ENCODE measurements around the gene ANKRD39. TPM values are rescaled to one million over a fixed set of nuclear protein-coding genes. Genes with fewer than 3 reads are reported as not detected.

Gene ANKRD39
- total and polyA plus RNA-seq, 7 donors = 19.2 to 101 (median 53.3) TPM

GRCh38 chr2:96843538-96844268 is 14.1 kb downstream of the ANKRD39 start, which contains the start of gene ANKRD23:
Gene ANKRD23, minus strand, starts transcription at chr2:96844021. Its CDS starts 29 bp downstream, at chr2:96843992.
- H3K9me3 ChIP-seq = no peaks in the 10 kb centered on the region
- no peaks in the 10 kb centered on the region for H3K27me3 ChIP-seq (ENCODE audit: insufficient read depth in 3 of 3, low read length in 2 of 3)
- WGBS, 3 donors = 38 to 58% (median 42%) methylated on average over 14 of the region's 14 CpGs
- peaks cover 0 to 60% of the 10 kb centered on the region in 2 donors for H3K36me3 ChIP-seq (ENCODE audit: insufficient read depth in 1 of 2, low read depth in 1 of 2)
- H3K4me1 ChIP-seq = peaks cover 39% of the 10 kb centered on the region
- peak; percentile 74 to 77 (median 76) for ATAC-seq
- DNase-seq = peak; percentile 72 to 92
- H3K4me3 ChIP-seq = peak within 1 kb of the TSS; percentile 71
- TF ChIP-seq CTCF (IDR thresholded peaks at IDR 0.05) = no peak
- intact Hi-C loops (cut with DNase I) = no loop called here
- H3K27ac ChIP-seq = peak within 1 kb of the TSS; percentile 97

GRCh38 chr2:96842600-96842999 is 15.2 kb downstream of the ANKRD39 start:
- peak; percentile 71 to 80 (median 74) for ATAC-seq
- TF ChIP-seq CTCF (IDR thresholded peaks at IDR 0.05) = no peak
- H3K9me3 ChIP-seq = no peaks in the 10 kb centered on the region
- intact Hi-C loops (cut with DNase I) = no loop called here
- no peaks in the 10 kb centered on the region for H3K27me3 ChIP-seq (ENCODE audit: insufficient read depth in 3 of 3, low read length in 2 of 3)
- peak overlapping the region; percentile 97 for H3K27ac ChIP-seq
- 27 to 47% (median 30%) methylated on average over 7 of the region's 7 CpGs for WGBS, 3 donors
- H3K4me3 ChIP-seq = peak overlapping the region; percentile 71
- DNase-seq = peak; percentile 85 to 96
- peaks cover 39% of the 10 kb centered on the region for H3K4me1 ChIP-seq
- peaks cover 0 to 60% of the 10 kb centered on the region in 2 donors for H3K36me3 ChIP-seq (ENCODE audit: insufficient read depth in 1 of 2, low read depth in 1 of 2)

- no peaks in the 10 kb centered on the region for H3K27me3 ChIP-seq (ENCODE audit: insufficient read depth in 3 of 3, low read length in 2 of 3)
- DNase-seq = peak in 1 of 2 donors; percentile 63
- intact Hi-C loops (cut with DNase I) = no loop called here
- H3K4me1 ChIP-seq = peaks cover 39% of the 10 kb centered on the region
- peak overlapping the region; percentile 71 for H3K4me3 ChIP-seq
- no peak for TF ChIP-seq CTCF (IDR thresholded peaks at IDR 0.05)
- peak in 3 of 4 donors; percentile 0 to 14 (median 12) for ATAC-seq
- peak overlapping the region; percentile 97 for H3K27ac ChIP-seq
- 30 to 44% (median 37%) methylated on average over 16 of the region's 16 CpGs for WGBS, 3 donors
- H3K9me3 ChIP-seq = no peaks in the 10 kb centered on the region
- H3K36me3 ChIP-seq (ENCODE audit: insufficient read depth in 1 of 2, low read depth in 1 of 2) = peaks cover 0 to 59% of the 10 kb centered on the region in 2 donors
These were observed 15.9 kb downstream of the ANKRD39 start for GRCh38 chr2:96841701-96842495.

DNA sequence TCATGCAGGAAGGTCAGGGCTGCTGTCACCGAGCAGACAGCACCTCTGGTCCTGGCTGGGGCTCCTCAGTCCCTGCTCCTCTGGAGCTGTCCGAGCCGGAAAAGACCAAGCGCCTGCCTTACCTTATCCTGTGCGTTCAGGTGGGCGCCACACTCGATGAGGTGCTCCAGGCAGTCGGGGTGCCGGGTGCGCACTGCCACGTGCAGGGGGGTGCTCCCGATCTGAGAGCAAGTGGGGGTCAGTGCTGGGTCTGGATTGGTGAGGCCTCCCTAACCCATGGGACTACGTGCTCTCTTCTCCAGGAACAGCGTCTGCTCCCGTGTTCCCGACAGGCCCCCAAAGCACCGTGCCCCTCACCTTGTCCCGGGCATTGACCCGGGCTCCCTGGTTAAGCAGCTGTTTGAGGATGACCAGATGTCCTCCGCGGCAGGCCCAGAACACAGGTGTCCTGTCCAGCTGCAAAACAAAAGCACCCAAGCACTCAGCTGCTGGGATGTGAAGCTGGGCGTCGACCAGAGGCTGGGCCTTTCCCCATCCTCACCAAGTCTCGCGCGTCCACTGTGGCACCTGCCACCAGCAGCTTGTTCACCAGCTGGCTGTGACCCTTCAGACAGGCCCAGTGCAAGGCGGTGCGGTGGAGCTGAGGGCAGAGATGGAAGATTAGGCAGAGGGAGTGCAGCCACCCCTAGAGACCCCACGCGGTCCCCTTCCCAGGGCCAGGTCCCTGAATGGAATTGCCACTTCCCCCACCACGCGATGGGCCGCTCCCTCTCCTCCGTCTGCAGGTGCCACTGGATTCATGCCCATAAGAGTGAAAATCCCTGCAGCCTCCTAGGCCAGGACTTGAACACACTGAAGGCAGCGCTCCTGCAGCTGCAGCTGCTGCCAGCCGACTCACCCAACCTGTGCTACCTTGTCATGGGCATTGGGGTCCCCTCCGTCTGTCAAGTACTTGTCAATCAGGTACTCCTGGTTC is 17.7 kb downstream of the ANKRD39 start:
- Histone ChIP-seq H3K4me3 (peak overlapping the region; percentile 71), H3K36me3 (ENCODE audit: insufficient read depth in 1 of 2, low read depth in 1 of 2) (peaks cover 0 to 50% of the 10 kb centered on the region in 2 donors), H3K4me1 (peaks cover 36% of the 10 kb centered on the region), H3K9me3 (no peaks in the 10 kb centered on the region), H3K27ac (peak overlapping the region; percentile 97), H3K27me3 (ENCODE audit: insufficient read depth in 3 of 3, low read length in 2 of 3) (no peaks in the 10 kb centered on the region)
- 52 to 74% (median 56%) methylated on average over 35 to 37 of the region's 37 CpGs for WGBS, 3 donors
- intact Hi-C loops (cut with DNase I) = no loop called here
- ATAC-seq (no peak), DNase-seq (peak in 1 of 2 donors; percentile 55)
- TF ChIP-seq CTCF (IDR thresholded peaks at IDR 0.05) = no peak
